DOHH2 (cell line): ENCODE measurements around the gene DCTD.

Source experiments
- EZH2phosphoT487 ChIP-seq: fragments of 200-600 bp; sonication (generic); IDR thresholded peaks from 2 replicates; pipeline ENCODE4 v1.6.1; 2017; ENCODE audit warnings: borderline replicate concordance, mild to moderate bottlenecking, antibody characterized with exemption, low read length, moderate library complexity, mixed read lengths
- TF ChIP-seq, protein P1 (sequence below): fragments of 200-600 bp; sonication (generic); IDR thresholded peaks from one replicate; pipeline ENCODE4 v1.5.1; 2014; ENCODE audit warnings: antibody characterized with exemption, mild to moderate bottlenecking, low read depth, low read length; ENCODE audit not compliant: poor library complexity, severe bottlenecking

DNA sequence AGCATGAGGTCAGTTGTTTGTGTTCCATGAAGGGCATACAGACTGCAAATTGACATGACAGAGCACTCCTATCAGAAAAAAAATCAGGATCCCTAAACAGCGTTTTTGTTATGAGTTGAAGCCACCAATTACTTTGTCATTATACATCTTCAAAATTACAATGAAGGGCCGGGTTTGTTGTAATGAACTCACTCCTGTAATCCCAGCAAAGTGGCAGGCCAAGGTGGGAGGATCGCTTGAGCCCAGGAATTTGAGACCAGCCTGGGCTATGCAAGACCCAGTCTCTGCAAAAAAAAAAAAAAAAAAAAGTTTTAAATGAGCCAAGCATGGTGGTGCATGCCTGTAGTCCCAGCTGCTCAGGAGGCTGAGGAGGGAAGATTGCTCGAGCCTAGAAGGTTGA, 3.5 kb upstream of the DCTD start:
- no peak for TF ChIP-seq EZH2phosphoT487
- TF ChIP-seq, protein P1, sequence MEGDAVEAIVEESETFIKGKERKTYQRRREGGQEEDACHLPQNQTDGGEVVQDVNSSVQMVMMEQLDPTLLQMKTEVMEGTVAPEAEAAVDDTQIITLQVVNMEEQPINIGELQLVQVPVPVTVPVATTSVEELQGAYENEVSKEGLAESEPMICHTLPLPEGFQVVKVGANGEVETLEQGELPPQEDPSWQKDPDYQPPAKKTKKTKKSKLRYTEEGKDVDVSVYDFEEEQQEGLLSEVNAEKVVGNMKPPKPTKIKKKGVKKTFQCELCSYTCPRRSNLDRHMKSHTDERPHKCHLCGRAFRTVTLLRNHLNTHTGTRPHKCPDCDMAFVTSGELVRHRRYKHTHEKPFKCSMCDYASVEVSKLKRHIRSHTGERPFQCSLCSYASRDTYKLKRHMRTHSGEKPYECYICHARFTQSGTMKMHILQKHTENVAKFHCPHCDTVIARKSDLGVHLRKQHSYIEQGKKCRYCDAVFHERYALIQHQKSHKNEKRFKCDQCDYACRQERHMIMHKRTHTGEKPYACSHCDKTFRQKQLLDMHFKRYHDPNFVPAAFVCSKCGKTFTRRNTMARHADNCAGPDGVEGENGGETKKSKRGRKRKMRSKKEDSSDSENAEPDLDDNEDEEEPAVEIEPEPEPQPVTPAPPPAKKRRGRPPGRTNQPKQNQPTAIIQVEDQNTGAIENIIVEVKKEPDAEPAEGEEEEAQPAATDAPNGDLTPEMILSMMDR = no peak
